Breast epithelium (tissue), 4 donors: ENCODE measurements around the gene IGSF9. TPM values are rescaled to one million over a fixed set of nuclear protein-coding genes. Genes with fewer than 3 reads are reported as not detected.

ENCODE experiments used
- DNase-seq, 2 donors: peaks; one replicate each; pipeline ENCODE4 v3.0.0-alpha.2; 2019; ENCODE audit warnings: low spot score in 2 of 2
- H3K27ac ChIP-seq, 2 donors: fragments of 200-600 bp; sonication (generic) in 1 of 2; one replicate each; pipeline ENCODE4 v1.5.1; 2016 to 2019; ENCODE audit warnings: mild to moderate bottlenecking in 1 of 2
- H3K27me3 ChIP-seq, 2 donors: fragments of 200-600 bp; sonication (generic) in 1 of 2; one replicate each; pipeline versions ENCODE4 v1.5.1 to v1.6.0; 2017 to 2019; ENCODE audit warnings: control low read depth in 1 of 2, mild to moderate bottlenecking in 1 of 2
- H3K36me3 ChIP-seq: fragments of 200-600 bp; one replicate; pipeline ENCODE4 v1.5.1; 2019
- H3K4me1 ChIP-seq, 2 donors: fragments of 200-600 bp; sonication (generic); one replicate each; pipeline ENCODE4 v1.5.1; 2016 to 2019; ENCODE audit warnings: control low read depth in 1 of 2
- H3K4me3 ChIP-seq, 3 donors: fragments of 200-600 bp; sonication (generic); 1 replicate in 2 of 3; 2 replicates in 1 of 3; pipeline ENCODE4 v1.5.1; 2016 to 2019; ENCODE audit warnings: mild to moderate bottlenecking in 3 of 3, moderate library complexity in 2 of 3
- H3K9me3 ChIP-seq, 2 donors: fragments of 200-600 bp; sonication (generic) in 1 of 2; one replicate each; pipeline ENCODE4 v1.5.1; 2016 to 2019; ENCODE audit warnings: control low read depth in 1 of 2
- POLR2A ChIP-seq: fragments of 450-650 bp; IDR thresholded peaks from one replicate; pipeline ENCODE4 v1.6.1; 2016; ENCODE audit warnings: antibody characterized with exemption, mild to moderate bottlenecking, moderate library complexity
- POLR2AphosphoS5 ChIP-seq, 3 donors: sonication (generic); formaldehyde crosslinking; IDR thresholded peaks; one replicate each; pipeline ENCODE4 v1.6.1; 2017; ENCODE audit warnings: antibody characterized with exemption in 3 of 3
- intact Hi-C: fragments of 100-400 bp; cut with DNase I; formaldehyde crosslinking; loops from one replicate; pipeline ENCODE4 v1.15.1; 2023; ENCODE audit warnings: low total_unique reads
- total RNA-seq, 3 donors: library from RNA; depleted of rRNA; stranded (reverse); fragments of >200 nt; gene quantifications; one replicate each; pipeline ENCODE4 v1.1.0, GENCODE V29; 2016
- TF ChIP-seq, protein P1 (sequence below), 3 donors: fragments of 450-650 bp; IDR thresholded peaks; one replicate each; pipeline ENCODE4 v1.5.1; 2016 to 2017; ENCODE audit warnings: antibody characterized with exemption in 3 of 3, mild to moderate bottlenecking in 3 of 3, moderate library complexity in 3 of 3

Gene IGSF9
- total RNA-seq, 3 donors from 2014 or later, result 5.9 to 8.0 TPM; not detected in 1

- H3K4me3 ChIP-seq, result peak overlapping the region; percentile 87 to 96 (median 95)
- intact Hi-C loops, result no loop called here
- DNase-seq, result peak in 1 of 2 donors; percentile 70
- TF ChIP-seq POLR2A (no peak), POLR2AphosphoS5 (IDR thresholded peaks at IDR 0.05) (no peak)
- TF ChIP-seq, protein P1, sequence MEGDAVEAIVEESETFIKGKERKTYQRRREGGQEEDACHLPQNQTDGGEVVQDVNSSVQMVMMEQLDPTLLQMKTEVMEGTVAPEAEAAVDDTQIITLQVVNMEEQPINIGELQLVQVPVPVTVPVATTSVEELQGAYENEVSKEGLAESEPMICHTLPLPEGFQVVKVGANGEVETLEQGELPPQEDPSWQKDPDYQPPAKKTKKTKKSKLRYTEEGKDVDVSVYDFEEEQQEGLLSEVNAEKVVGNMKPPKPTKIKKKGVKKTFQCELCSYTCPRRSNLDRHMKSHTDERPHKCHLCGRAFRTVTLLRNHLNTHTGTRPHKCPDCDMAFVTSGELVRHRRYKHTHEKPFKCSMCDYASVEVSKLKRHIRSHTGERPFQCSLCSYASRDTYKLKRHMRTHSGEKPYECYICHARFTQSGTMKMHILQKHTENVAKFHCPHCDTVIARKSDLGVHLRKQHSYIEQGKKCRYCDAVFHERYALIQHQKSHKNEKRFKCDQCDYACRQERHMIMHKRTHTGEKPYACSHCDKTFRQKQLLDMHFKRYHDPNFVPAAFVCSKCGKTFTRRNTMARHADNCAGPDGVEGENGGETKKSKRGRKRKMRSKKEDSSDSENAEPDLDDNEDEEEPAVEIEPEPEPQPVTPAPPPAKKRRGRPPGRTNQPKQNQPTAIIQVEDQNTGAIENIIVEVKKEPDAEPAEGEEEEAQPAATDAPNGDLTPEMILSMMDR (IDR thresholded peaks at IDR 0.05), result no peak
- peak overlapping the region; percentile 98 to 99 for H3K27ac ChIP-seq
- H3K36me3 ChIP-seq, result no peaks in the 10 kb centered on the region
- H3K27me3 ChIP-seq, result no peaks in the 10 kb centered on the region
- no peaks in the 10 kb centered on the region for H3K9me3 ChIP-seq
- peaks cover 10 to 16% of the 10 kb centered on the region in 2 donors for H3K4me1 ChIP-seq
Measured at GRCh38 chr1:159925719-159926078, 19.7 kb downstream of the IGSF9 start.

GRCh38 chr1:159924791-159925718, 20.4 kb downstream of the IGSF9 start, which contains the start of gene TAGLN2:
Gene TAGLN2 (minus strand): TSS chr1:159925507. CDS start chr1:159920509, 4,998 bp downstream.
- Histone ChIP-seq H3K27ac (peak within 1 kb of the TSS; percentile 98 to 99), H3K4me1 (peaks cover 10 to 16% of the 10 kb centered on the region in 2 donors), H3K4me3 (peak within 1 kb of the TSS; percentile 87 to 96 (median 95)), H3K27me3 (no peaks in the 10 kb centered on the region), H3K9me3 (no peaks in the 10 kb centered on the region), H3K36me3 (no peaks in the 10 kb centered on the region)
- DNase-seq, result peak; percentile 85 to 93
- TF ChIP-seq, protein P1 (IDR thresholded peaks at IDR 0.05), result peak in 1 of 3 donors; percentile 19
- TF ChIP-seq POLR2A, result peak; percentile 86
- peak; percentile 89 to 92 (median 91) for TF ChIP-seq POLR2AphosphoS5 (IDR thresholded peaks at IDR 0.05)
- intact Hi-C loops, result no loop called here

- Histone ChIP-seq H3K27ac (peak overlapping the region; percentile 98 to 99), H3K4me1 (peaks cover 10 to 16% of the 10 kb centered on the region in 2 donors), H3K27me3 (no peaks in the 10 kb centered on the region), H3K4me3 (peak overlapping the region; percentile 87 to 96 (median 95)), H3K9me3 (no peaks in the 10 kb centered on the region), H3K36me3 (no peaks in the 10 kb centered on the region)
- peak; percentile 61 to 84 (median 67) for TF ChIP-seq POLR2AphosphoS5 (IDR thresholded peaks at IDR 0.05)
- peak; percentile 63 for TF ChIP-seq POLR2A
- TF ChIP-seq, protein P1 (IDR thresholded peaks at IDR 0.05), result no peak
- DNase-seq, result peak; percentile 86 to 93
- intact Hi-C loops, result no loop called here
Measured at GRCh38 chr1:159924025-159924790, 21.2 kb downstream of the IGSF9 start.

GRCh38 chr1:159923203-159924024, 22.0 kb downstream of the IGSF9 start:
- TF ChIP-seq, protein P1 (IDR thresholded peaks at IDR 0.05), result no peak
- TF ChIP-seq POLR2AphosphoS5 (IDR thresholded peaks at IDR 0.05) (peak in 2 of 3 donors; percentile 77), POLR2A (peak; percentile 47)

More at GRCh38 chr1:159923203-159924024, 22.0 kb downstream of the IGSF9 start:
- Histone ChIP-seq H3K36me3 (peaks cover 5% of the 10 kb centered on the region), H3K4me3 (peak overlapping the region; percentile 87 to 96 (median 95)), H3K4me1 (peaks cover 10 to 16% of the 10 kb centered on the region in 2 donors), H3K27me3 (no peaks in the 10 kb centered on the region), H3K9me3 (no peaks in the 10 kb centered on the region), H3K27ac (peak overlapping the region; percentile 98 to 99)
- peak; percentile 89 for DNase-seq
- intact Hi-C loops, result no loop called here
